GM12878 (cell line): ENCODE results near the gene TXNDC8. TPM values are rescaled to one million over a fixed set of nuclear protein-coding genes. Genes with fewer than 3 reads are reported as not detected.

ENCODE experiments used
- ATAC-seq: fragments of 200-7000 bp; cut with Tn5 transposase; 3 replicates; pipeline ENCODE4 v1.9.1; 2020; ENCODE audit warnings: mild to moderate bottlenecking, moderate library complexity
- BruUV-seq: library from RNA; stranded (reverse); fragments of 400-500 nt; replicated peaks from 2 replicates; lab custom pipeline; 2021; lab: Mats Ljungman, UMichigan
- CTCF ChIA-PET: fragments of 300-600 bp; sonication (Branson Sonifier 250); formaldehyde crosslinking; extraction: SDS; loops from one replicate; lab custom pipeline; 2021; ENCODE audit warnings: inconsistent platforms; lab: Yijun Ruan, JAX
- POLR2A ChIA-PET: fragments of 350-600 bp; formaldehyde crosslinking; extraction: SDS; loops from one replicate; lab custom pipeline; 2021; ENCODE audit warnings: inconsistent platforms; lab: Charles Lee
- RAD21 ChIA-PET: fragments of 300-600 bp; sonication (Branson Sonifier 250); formaldehyde crosslinking; loops from one replicate; lab custom pipeline; 2023; ENCODE audit warnings: antibody characterized with exemption; ENCODE audit not compliant: unreplicated experiment; lab: Charles Lee
- SMC1A ChIA-PET: fragments of 300-600 bp; sonication (Branson Sonifier 250); formaldehyde crosslinking; loops from one replicate; lab custom pipeline; 2023; ENCODE audit not compliant: unreplicated experiment, uncharacterized antibody; lab: Charles Lee
- DNase-seq: peaks from one replicate; pipeline ENCODE4 v3.0.0-alpha.2; 2011; ENCODE audit warnings: low read depth, low spot score
- FAIRE-seq: peaks from 3 replicates; lab custom pipeline; 2011; peaks lifted over from hg19 to GRCh38; lab: Jason Lieb, UNC
- H2AFZ ChIP-seq: 2 replicates; pipeline ENCODE4 v1.6.0; 2011; ENCODE audit warnings: low read depth, low read length, control low read depth; ENCODE audit not compliant: control insufficient read depth
- H3K27ac ChIP-seq: 2 replicates; pipeline ENCODE4 v1.5.1; 2011; ENCODE audit warnings: control low read depth; ENCODE audit not compliant: control insufficient read depth, insufficient read depth
- H3K27me3 ChIP-seq, 2 experiments: replicated peaks in 1 of 2; 2 replicates each; pipeline versions ENCODE4 v1.6.0 to v1.6.1; 2011; ENCODE audit warnings: low read length in 1 of 2; ENCODE audit not compliant: control insufficient read depth in 2 of 2, insufficient read depth in 2 of 2
- H3K36me3 ChIP-seq, 2 experiments: 2 replicates each; pipeline ENCODE4 v1.5.1; 2011; ENCODE audit warnings: low read length in 1 of 2; ENCODE audit not compliant: control insufficient read depth in 2 of 2, insufficient read depth in 2 of 2
- H3K4me1 ChIP-seq: 2 replicates; pipeline ENCODE4 v1.6.1; 2011; ENCODE audit warnings: mild to moderate bottlenecking, low read length, moderate library complexity, mixed read lengths; ENCODE audit not compliant: control insufficient read depth, insufficient read depth
- H3K4me2 ChIP-seq: 2 replicates; pipeline ENCODE4 v1.6.0; 2011; ENCODE audit warnings: control low read depth; ENCODE audit not compliant: control insufficient read depth, insufficient read depth
- H3K4me3 ChIP-seq: fragments of 200-600 bp; sonication (generic); 2 replicates; pipeline ENCODE4 v1.5.1; 2016
- H3K79me2 ChIP-seq: 2 replicates; pipeline ENCODE4 v1.6.0; 2011; ENCODE audit warnings: low read length; ENCODE audit not compliant: control insufficient read depth, insufficient read depth
- H3K9ac ChIP-seq: 2 replicates; pipeline ENCODE4 v1.8.0; 2011; ENCODE audit warnings: low read length, control low read depth, mixed read lengths; ENCODE audit not compliant: control insufficient read depth, insufficient read depth
- H3K9me3 ChIP-seq: replicated peaks from 3 replicates; pipeline ENCODE4 v1.5.1; 2011; ENCODE audit warnings: mild to moderate bottlenecking, low read length; ENCODE audit not compliant: control insufficient read depth, insufficient read depth
- H4K20me1 ChIP-seq: 2 replicates; pipeline ENCODE4 v1.6.0; 2011; ENCODE audit not compliant: control insufficient read depth, insufficient read depth
- BCLAF1 ChIP-seq: fragments of 450-650 bp; IDR thresholded peaks from 2 replicates; pipeline ENCODE4 v1.6.1; 2017; ENCODE audit warnings: antibody characterized with exemption, mild to moderate bottlenecking, moderate library complexity
- ZBTB40 ChIP-seq: fragments of 450-650 bp; IDR thresholded peaks from 2 replicates; pipeline ENCODE4 v1.6.1; 2016; ENCODE audit warnings: mild to moderate bottlenecking, moderate library complexity, borderline replicate concordance
- WGBS: methylation state at CpG from one replicate; pipeline ENCODE4 v1.1.6; 2016; ENCODE audit warnings: low lambda C conversion rate; ENCODE audit not compliant: insufficient replicate concordance, insufficient coverage; ENCODE audit errors: missing lambda C conversion rate; 5-methylcytosine and 5-hydroxymethylcytosine counted together
- in situ Hi-C: fragments of 300-500 bp; cut with MboI; formaldehyde crosslinking; loops from 9 replicates; pipeline ENCODE4 v1.14.3; 2018; ENCODE audit warnings: mixed read lengths
- intact Hi-C: fragments of 100-400 bp; cut with micrococcal nuclease; formaldehyde crosslinking; loops from one replicate; pipeline ENCODE4 v1.14.2; 2022; ENCODE audit not compliant: unreplicated experiment
- polyA plus RNA-seq, 11 experiments: library from polyadenylated mRNA; depleted of rRNA in 4 of 11; unstranded in 6 of 11; stranded (reverse) in 5 of 11; fragments of >200 nt; fragmentation: Nextera tagmentation in 4 of 11; fragmentation: Illumina TruSeq in 1 of 11; extraction: Ambion mirVana in 4 of 11; extraction: Trizol in 1 of 11; gene quantifications; 1 replicate in 1 of 11; 2 replicates in 10 of 11; pipeline versions ENCODE4 v1.2.1 to v1.2.3, GENCODE V29; 2011 to 2016; ENCODE audit warnings: inconsistent platforms in 2 of 11, missing spikeins in 2 of 11, low read depth in 1 of 11
- total RNA-seq, 4 experiments: library from RNA; depleted of rRNA in 3 of 4; stranded (reverse); fragments of >200 nt in 3 of 4; fragmentation: Illumina TruSeq in 1 of 4; extraction: Trizol in 1 of 4; gene quantifications; 2 replicates each; pipeline versions ENCODE4 v1.2.1 to v1.2.3, GENCODE V29; 2013 to 2021

Gene TXNDC8
- total and polyA plus RNA-seq, 10 of the 15 experiments (the other 5 are each of a cell fraction or from before 2014, with no cell fraction given), result not detected

- no peaks in the 10 kb centered on the region for H3K27me3 ChIP-seq
- DNase-seq, result no peak
- H3K9ac ChIP-seq, result no peak overlapping the region
- no peak overlapping the region for H3K4me3 ChIP-seq
- H3K36me3 ChIP-seq, result no peaks in the 10 kb centered on the region
- TF ChIP-seq BCLAF1, result no peak
- TF ChIP-seq ZBTB40, result peak; percentile 66
- no peaks in the 10 kb centered on the region for H3K79me2 ChIP-seq
- in situ Hi-C loops, result no loop called here
- ChIA-PET POLR2A (no interaction called here), SMC1A (no interaction called here), CTCF (interaction anchor here (1.4 kb wide), 1 partner anchor 14 kb away, joined by 4 read pairs; no protein-coding TSS in a partner anchor), RAD21 (no interaction called here)
- WGBS, result 100% methylated on average over 1 of the region's 1 CpG
- peaks cover 4% of the 10 kb centered on the region for H3K4me1 ChIP-seq
- ATAC-seq, result no peak
- no peak for FAIRE-seq
- H3K9me3 ChIP-seq, result no peaks in the 10 kb centered on the region
- no peaks in the 10 kb centered on the region for H4K20me1 ChIP-seq
- intact Hi-C loops, result no loop called here
- H3K27ac ChIP-seq, result no peak overlapping the region
- BruUV-seq, result no TSS peak
- H2AFZ ChIP-seq, result no peak overlapping the region
- H3K4me2 ChIP-seq, result no peak overlapping the region
Observed at GRCh38 chr9:110330484-110331105, 7.1 kb downstream of the TXNDC8 start.
